HG03354 (cell line): ENCODE results near the gene CASR.
"Not testable (repeated sequence)": the region's sequence is repeated elsewhere in the genome, so short reads cannot be mapped to it uniquely, and the experiment has no call there.

Source experiments
- ATAC-seq: cut with Tn5 transposase; IDR thresholded peaks from one replicate; pipeline ENCODE4 v1.9.1; 2021; ENCODE audit warnings: mild to moderate bottlenecking; ENCODE audit not compliant: unreplicated experiment, poor library complexity, severe bottlenecking

Gene CASR, protein sequence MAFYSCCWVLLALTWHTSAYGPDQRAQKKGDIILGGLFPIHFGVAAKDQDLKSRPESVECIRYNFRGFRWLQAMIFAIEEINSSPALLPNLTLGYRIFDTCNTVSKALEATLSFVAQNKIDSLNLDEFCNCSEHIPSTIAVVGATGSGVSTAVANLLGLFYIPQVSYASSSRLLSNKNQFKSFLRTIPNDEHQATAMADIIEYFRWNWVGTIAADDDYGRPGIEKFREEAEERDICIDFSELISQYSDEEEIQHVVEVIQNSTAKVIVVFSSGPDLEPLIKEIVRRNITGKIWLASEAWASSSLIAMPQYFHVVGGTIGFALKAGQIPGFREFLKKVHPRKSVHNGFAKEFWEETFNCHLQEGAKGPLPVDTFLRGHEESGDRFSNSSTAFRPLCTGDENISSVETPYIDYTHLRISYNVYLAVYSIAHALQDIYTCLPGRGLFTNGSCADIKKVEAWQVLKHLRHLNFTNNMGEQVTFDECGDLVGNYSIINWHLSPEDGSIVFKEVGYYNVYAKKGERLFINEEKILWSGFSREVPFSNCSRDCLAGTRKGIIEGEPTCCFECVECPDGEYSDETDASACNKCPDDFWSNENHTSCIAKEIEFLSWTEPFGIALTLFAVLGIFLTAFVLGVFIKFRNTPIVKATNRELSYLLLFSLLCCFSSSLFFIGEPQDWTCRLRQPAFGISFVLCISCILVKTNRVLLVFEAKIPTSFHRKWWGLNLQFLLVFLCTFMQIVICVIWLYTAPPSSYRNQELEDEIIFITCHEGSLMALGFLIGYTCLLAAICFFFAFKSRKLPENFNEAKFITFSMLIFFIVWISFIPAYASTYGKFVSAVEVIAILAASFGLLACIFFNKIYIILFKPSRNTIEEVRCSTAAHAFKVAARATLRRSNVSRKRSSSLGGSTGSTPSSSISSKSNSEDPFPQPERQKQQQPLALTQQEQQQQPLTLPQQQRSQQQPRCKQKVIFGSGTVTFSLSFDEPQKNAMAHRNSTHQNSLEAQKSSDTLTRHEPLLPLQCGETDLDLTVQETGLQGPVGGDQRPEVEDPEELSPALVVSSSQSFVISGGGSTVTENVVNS

GRCh38 chr3:122183521-122183892 is at the start of gene CASR:
Gene CASR, plus strand, starts transcription at chr3:122183668. Its CDS starts 70,522 bp downstream, at chr3:122254190.
- ATAC-seq, result no peak

- ATAC-seq, result peak; percentile 83
These were observed 37.0 kb upstream of the CASR start for GRCh38 chr3:122146466-122146865.

DNA sequence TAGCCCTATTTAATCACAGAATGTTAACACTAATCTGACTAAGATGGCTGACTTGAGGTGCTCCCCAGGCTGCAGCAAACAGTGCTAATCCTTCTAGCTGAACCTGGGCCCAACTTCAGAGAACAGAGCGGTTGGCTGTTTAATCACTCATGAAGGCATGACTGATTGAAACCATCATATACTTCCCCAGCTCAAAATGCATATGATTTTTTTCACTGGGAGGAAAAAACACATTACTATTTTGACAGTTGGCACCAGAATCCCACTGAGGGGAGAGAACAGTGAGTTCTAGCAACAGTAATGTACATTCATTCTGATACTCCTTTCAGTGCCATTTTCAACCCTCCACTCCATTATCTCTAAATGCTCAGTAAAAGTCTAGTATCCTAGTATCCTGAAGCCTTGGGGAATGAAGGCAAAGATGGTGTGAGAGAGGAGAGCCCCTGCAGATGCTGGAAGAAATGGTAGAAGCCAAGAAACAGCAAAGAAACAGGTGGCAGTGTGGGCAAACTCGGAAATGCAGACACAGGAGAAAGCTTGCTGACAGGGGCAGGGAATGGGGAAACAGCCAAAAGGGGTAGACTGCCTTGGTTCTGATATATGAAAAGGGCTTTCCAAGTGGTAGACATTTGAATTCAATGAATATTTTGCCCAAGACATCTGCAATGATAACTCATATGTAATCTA is 34.4 kb upstream of the CASR start:
- ATAC-seq, result no peak

DNA sequence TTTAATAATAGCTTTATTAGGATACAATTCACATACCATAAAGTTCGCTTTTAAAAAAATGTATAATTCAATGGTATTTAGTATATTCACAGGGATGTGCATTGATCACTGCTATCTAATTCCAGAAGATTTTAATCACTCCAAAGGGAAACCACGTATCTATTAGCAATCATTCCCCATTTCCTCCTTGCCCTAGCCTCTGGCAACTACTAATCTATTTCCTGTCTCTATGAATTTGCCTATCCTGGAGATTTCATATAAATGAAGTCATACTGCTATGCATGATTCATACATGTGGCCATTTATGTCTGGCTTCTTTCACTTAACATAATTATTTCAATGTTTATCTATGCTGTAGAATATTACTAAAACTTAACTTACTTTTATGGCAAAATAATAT is 32.0 kb upstream of the CASR start:
- ATAC-seq, result no peak

- ATAC-seq, result not testable (repeated sequence)
These were observed 18.5 kb upstream of the CASR start for GRCh38 chr3:122164983-122165382.

DNA sequence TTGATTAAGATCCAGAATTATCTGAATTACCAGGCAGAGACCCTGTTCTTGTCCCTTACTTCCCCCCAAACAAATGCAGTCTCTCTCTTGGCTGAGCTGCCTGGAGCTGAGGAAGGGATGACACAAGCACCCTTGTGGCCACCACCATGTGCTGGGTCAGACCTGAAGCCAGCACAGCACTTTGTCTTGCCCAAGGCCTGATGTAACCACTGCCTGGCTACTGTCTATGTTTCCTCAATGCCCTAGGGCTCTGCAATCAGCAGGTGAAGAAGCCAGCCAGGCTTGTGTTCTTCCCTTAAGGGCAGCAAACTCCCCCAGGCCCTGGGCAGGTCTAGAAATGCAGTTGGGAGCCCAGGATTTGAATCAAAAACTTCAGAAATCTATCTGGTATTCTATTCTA is 15.8 kb upstream of the CASR start:
- ATAC-seq, result no peak

DNA sequence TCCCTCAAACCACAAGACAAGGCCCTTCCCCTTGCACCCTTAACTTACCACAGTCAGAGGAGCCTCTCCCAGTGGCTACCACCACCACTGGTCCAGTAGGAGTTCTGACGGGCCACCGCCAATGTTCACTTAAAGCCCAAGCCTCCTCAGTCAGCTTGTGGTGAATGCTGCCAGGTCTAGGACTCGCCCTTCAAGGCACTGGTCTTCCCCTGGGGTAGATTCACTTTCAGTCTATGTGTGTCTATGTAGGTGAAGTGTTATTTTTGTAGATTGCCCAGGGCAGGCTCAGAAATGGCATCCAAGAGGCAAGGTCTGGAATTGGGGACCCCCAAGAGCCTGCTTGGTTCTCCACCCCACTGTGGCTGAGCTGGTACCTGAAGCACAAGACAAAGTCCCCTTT is 15.4 kb upstream of the CASR start:
- ATAC-seq, result no peak

GRCh38 chr3:122169911-122170310 is 13.6 kb upstream of the CASR start:
- no peak for ATAC-seq

- ATAC-seq, result not testable (repeated sequence)
These were observed 12.1 kb upstream of the CASR start for GRCh38 chr3:122171361-122171760.

DNA sequence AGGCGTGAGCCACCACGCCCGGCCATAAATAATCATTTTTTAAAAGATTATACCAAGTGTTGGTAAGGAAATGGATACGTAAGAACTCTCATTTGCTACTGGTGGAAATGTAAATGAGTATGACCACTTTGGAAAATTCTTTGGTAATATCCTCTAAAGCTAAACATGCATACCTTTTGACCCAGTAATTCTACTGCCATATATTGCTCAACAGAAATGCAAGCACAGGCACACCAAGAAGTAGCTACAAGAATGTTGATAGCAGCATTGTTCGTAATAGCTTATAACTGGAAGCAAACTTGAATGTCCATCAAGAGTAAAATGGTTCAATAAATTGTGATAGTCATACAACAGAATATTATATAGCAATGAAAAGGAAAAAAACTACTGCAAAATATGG is 4.8 kb upstream of the CASR start:
- no peak for ATAC-seq

GRCh38 chr3:122183893-122184590 is 574 bp downstream of the CASR start:
- ATAC-seq, result no peak

DNA sequence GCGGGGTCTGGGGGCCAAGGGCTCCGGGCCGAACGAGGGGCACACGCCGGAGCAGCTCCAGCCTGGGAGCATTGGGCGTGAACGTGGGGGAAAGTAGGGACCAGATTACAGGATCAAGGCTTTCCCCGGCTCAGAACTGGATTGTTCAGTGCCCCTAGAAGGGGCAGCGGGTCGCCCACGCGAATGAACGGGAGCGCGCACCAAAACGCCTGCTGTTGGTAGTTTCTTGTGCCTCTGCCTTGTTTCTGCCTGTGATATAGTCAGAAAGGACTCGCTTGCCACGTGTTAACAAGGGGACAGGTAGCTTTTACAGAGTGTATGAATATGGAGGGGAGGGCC is 1.1 kb downstream of the CASR start:
- ATAC-seq, result no peak

DNA sequence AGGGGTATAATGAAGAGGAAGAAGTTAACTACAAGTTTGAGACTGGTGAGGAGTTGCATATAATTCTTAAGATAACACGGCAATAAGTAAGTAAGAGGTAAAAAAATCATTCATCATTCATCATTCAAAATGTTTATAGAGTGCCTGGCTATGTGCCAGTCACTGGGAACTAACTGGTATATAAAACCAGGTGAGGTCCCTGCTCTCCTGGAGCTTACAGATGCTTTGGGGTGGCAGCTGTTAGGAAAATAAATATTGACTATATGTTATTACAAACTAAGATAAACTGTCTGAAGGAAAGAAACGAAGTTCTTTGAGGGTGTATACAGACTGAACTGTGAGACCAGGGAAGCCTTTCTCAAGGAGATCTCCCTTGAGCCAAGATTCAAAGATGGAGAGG is 2.9 kb downstream of the CASR start:
- no peak for ATAC-seq

- no peak for ATAC-seq
These were observed 5.3 kb downstream of the CASR start for GRCh38 chr3:122188737-122189136.

DNA sequence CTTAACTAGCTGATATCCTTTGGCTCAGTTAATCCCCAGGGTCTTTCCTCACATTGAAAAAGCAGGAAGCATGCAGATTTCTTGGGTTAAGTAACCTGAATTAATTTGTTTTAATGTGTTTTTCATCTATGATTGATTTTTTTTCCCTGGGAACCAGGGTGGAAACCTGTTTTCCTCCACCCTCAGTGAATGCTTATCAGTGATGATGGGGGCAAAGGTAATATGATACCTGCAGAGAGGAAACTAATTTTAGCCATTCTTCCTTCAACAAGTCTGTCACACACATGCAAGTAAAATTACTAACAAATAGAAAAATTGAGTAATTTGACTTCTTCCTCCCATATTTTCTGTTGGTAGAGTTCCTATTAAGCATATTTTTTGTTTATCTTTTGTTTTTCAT is 5.9 kb downstream of the CASR start:
- ATAC-seq, result no peak

DNA sequence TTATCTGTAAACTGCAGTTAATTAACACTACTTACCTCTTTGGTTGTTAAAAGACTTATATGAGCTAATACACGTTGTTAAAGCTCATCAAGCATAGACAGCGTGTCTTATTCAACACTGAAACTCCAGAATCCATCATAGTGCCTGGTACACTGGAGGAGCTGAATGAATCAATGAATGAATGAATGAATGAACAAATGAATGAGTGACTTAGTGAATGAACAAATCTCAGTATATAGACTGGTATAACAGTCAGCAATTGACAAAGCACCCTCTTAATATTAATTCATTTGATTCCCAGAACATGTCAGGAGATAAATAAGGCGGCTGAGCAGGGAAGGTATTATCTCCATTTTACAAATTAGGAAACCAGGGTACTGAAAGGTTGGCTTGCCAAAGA is 7.1 kb downstream of the CASR start:
- no peak for ATAC-seq

- ATAC-seq, result no peak
These were observed 15.5 kb downstream of the CASR start for GRCh38 chr3:122198966-122199365.

- no peak for ATAC-seq
These were observed 16.1 kb downstream of the CASR start for GRCh38 chr3:122199552-122199951.

DNA sequence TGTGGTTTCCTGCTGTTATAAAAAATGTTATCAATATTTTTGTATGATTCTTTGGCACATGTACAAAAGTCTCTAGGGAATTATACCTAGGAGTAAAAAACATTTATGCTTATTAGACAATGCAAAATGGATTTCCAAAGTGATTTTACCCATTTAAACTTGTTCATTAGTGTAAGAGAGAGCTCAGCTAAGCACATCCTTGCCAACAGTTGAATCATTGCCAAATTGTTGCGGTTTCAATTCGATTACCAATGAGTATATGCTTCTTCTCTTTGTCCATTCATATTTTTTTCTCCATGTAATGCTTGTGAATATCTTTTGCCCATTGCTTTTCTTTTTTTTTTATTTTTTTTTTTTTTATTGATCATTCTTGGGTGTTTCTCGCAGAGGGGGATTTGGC is 17.2 kb downstream of the CASR start:
- no peak for ATAC-seq

DNA sequence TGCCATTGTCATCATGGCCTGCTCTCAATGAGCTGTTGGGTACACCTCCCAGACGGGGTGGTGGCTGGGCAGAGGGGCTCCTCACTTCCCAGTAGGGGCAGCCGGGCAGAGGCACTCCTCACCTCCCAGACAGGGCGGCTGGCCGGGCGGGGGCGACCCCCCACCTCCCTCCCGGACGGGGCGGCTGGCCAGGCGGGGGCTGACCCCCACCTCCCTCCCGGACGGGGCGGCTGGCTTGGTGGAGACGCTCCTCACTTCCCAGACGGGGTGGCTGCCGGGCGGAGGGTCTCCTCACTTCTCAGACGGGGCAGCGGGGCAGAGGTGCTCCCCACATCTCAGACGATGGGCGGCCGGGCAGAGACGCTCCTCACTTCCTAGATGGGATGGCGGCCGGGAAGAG is 18.0 kb downstream of the CASR start:
- not testable (repeated sequence) for ATAC-seq
